ACHN (cell line): ENCODE measurements around the gene LRPPRC.
"Not testable (repeated sequence)": the region's sequence is repeated elsewhere in the genome, so short reads cannot be mapped to it uniquely, and the experiment has no call there.

Source experiments
- DNase-seq: peaks from one replicate; pipeline ENCODE4 v3.0.0-alpha.2; 2015
- in situ Hi-C: cut with HindIII; loops from 2 replicates; pipeline ENCODE4 v1.10.0; 2017; ENCODE audit warnings: low sequenced_read_pairs, low pct_ligation_motif_present, low pct_unique_long_range_greater_than_20kb

The LRPPRC gene

GRCh38 chr2:43937269-43937820 is 58.4 kb downstream of the LRPPRC start:
- no peak for DNase-seq
- in situ Hi-C loops = no loop called here

GRCh38 chr2:43934567-43934966 is 61.2 kb downstream of the LRPPRC start:
- in situ Hi-C loops = no loop called here
- DNase-seq = no peak

GRCh38 chr2:43931293-43931692 is 64.5 kb downstream of the LRPPRC start:
- in situ Hi-C loops = no loop called here

GRCh38 chr2:43927442-43927841 is 68.3 kb downstream of the LRPPRC start:
- DNase-seq = no peak
- in situ Hi-C loops = no loop called here

More at GRCh38 chr2:43931293-43931692, 64.5 kb downstream of the LRPPRC start:
- DNase-seq = no peak

GRCh38 chr2:43925431-43925830 is 70.4 kb downstream of the LRPPRC start:
- in situ Hi-C loops = no loop called here

GRCh38 chr2:43924463-43924862 is 71.3 kb downstream of the LRPPRC start:
- in situ Hi-C loops = no loop called here

More at GRCh38 chr2:43925431-43925830, 70.4 kb downstream of the LRPPRC start:
- no peak for DNase-seq

GRCh38 chr2:43911136-43911790 is 84.5 kb downstream of the LRPPRC start:
- DNase-seq, in situ Hi-C loops: not testable (repeated sequence)

More at GRCh38 chr2:43924463-43924862, 71.3 kb downstream of the LRPPRC start:
- no peak for DNase-seq

GRCh38 chr2:43906448-43907109 is 89.2 kb downstream of the LRPPRC start:
- peak; percentile 7 for DNase-seq
- in situ Hi-C loops = no loop called here

- in situ Hi-C loops = no loop called here
- peak; percentile 64 for DNase-seq
Measured at GRCh38 chr2:43905871-43906270, 89.9 kb downstream of the LRPPRC start.

GRCh38 chr2:43905371-43905803 is 90.4 kb downstream of the LRPPRC start:
- DNase-seq = peak; percentile 82
- in situ Hi-C loops = no loop called here

GRCh38 chr2:43899589-43899988 is 96.2 kb downstream of the LRPPRC start:
- in situ Hi-C loops = no loop called here
- no peak for DNase-seq

- DNase-seq = no peak
- in situ Hi-C loops = no loop called here
Measured at GRCh38 chr2:43898838-43899346, 96.9 kb downstream of the LRPPRC start.

- in situ Hi-C loops = no loop called here
- DNase-seq = peak; percentile 23
Measured at GRCh38 chr2:43898134-43898837, 97.5 kb downstream of the LRPPRC start.

- DNase-seq = no peak
- in situ Hi-C loops = no loop called here
Measured at GRCh38 chr2:43897492-43897891, 98.3 kb downstream of the LRPPRC start.

- DNase-seq = no peak
- in situ Hi-C loops = no loop called here
Measured at GRCh38 chr2:43896906-43897305, 98.9 kb downstream of the LRPPRC start.

- no peak for DNase-seq
- in situ Hi-C loops = no loop called here
Measured at GRCh38 chr2:43894743-43895142, 101.0 kb downstream of the LRPPRC start.

GRCh38 chr2:43890855-43891254 is 104.9 kb downstream of the LRPPRC start:
- in situ Hi-C loops = no loop called here

GRCh38 chr2:43889416-43889815 is 106.4 kb downstream of the LRPPRC start:
- in situ Hi-C loops = no loop called here
- DNase-seq = no peak

More at GRCh38 chr2:43890855-43891254, 104.9 kb downstream of the LRPPRC start:
- DNase-seq = no peak

- no peak for DNase-seq
- in situ Hi-C loops = no loop called here
Measured at GRCh38 chr2:43887176-43887575, 108.6 kb downstream of the LRPPRC start.
